HL-60/S4 treated with phorbol 12-myristate 13-acetate at 8.2 ng/mL for 4 days and 3 days (cell line): Measurements from ENCODE around the gene BCAN.

Experiments
- in situ Hi-C: fragments of 300-500 bp; cut with MboI; formaldehyde crosslinking; loops from 2 replicates; pipeline ENCODE4 v1.15.0; 2022; ENCODE audit warnings: low sequenced_read_pairs

Gene BCAN

DNA sequence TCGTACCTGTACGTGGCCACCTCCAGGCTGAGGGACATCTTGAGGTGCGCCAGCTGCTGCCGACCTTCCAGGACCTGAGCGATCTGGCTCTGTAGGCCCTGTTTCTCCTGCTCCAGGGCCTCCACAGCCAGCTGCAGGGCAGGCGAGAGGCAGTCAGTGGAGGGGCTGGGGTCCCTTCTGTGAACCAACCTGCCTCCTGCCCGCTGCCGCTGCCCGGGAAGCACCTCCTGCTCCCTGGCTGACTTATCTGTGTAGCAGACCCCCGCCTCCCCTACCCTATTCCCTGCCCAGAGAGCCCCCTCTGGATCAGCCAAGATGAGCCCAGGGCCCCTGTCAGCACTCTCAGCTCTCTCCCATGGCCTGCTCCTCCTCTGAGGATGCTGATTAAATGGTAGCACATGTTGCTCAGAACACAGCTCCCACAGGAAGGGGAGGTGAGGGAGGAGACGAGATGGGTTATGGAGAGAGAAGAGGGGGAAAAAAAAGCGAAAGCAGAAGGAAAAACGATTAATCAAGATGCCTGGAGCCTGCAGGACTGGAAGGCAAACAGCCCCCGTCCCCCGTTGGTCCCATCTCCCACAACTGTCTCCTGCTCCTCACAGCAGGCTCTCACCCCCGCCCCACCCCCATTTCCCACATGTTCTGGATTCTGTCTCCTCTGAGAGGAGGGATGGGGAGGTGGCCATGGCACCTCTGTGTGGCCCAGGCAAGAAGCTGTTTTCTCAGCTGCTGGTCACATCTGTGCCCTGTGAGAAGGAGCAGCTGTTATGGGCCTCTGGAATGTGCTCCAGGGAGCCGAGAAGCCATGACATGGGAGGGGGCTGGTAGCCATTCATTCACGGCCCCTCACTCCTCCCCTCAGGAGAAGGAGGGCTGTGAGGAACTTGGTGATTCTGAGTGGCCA is 33.5 kb downstream of the BCAN start:
- in situ Hi-C loops: no loop called here

DNA sequence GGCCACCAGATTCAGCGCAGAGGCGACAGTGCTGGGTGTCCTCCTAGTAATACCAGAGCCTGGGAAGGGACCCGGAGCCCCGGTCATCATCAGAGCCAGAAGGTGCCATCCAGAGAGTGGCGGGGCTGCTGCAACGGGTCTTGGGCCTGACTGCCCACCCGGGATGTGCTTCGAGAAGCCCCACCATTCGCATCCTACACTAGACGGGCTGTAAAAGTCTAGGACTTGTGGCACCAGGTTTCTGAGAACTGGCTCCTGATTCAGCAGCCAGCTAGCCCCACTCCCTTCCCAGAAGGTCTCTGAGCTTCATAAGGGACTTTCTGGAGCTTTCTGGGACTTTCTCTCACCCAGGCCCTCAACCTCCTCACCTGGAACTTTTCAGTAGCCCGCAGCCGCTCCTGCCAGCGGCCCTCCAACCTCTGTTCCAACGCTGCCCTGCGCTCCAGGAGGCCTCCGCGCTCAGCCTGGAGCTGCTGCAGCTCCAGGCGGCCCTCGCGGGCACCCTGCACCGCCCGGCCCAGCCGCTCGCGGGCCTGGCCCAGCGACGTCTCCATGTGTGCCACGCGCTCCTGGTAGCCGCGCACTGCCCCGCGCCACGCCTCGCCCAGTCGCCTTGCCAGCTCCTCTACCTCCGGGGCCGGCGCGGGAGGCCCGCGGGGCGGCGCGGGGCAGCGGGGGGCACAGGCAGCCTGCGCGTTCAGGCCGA is 34.4 kb downstream of the BCAN start:
- in situ Hi-C loops: no loop called here

- in situ Hi-C loops: no loop called here
Measured at GRCh38 chr1:156676820-156677615, 35.1 kb downstream of the BCAN start, which contains the start of gene NES. Gene NES (minus strand): TSS chr1:156677407. CDS start chr1:156677264, 143 bp downstream.

DNA sequence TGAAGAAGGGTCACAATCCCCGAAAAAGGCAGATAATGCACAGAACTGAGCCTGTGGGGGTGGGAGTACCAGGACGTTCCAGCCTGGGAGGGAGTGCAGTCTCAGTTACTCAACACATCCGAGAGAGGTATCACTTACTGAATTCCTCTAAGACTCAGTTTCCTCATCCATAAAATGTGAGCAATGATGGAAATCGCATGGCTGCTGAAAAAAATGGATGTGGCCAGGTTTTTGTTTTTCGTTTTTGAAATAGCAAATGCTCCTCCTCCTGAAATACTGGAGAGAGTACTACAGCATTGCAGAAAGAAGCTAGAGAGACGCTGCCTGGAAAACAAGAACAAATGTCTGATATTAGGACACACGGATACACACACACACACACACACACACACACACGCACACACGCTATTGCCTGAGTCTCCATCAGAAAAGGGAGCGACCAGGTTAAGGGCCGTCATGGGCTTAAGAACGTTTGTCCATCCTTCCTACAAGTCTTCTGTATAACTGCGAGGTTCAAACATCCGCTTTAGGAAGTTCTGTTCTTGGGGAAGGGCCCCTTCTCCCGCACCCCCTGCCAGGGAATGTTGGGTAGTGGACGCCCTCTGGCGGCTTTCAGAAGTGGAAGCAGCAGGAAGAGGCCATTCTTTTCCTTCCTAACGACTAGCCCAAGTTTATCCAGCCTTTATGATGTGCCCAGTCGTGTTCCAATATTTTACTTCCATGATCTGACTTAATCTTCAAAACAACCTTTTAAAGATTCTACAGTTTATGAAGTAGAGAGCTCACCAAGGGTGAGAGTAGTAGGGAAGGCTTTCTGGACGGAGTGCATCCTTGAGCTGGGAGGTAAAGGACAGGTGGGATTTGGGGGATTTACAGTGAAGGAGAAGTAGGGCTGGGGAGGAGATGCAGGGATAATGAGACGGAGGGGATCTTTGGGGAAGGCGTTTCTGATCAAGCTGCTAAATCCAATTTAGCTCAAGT is 36.0 kb downstream of the BCAN start:
- in situ Hi-C loops: no loop called here

- in situ Hi-C loops: no loop called here
Measured at GRCh38 chr1:156680056-156680455, 38.1 kb downstream of the BCAN start.

- in situ Hi-C loops: no loop called here
Measured at GRCh38 chr1:156681196-156681960, 39.5 kb downstream of the BCAN start.

DNA sequence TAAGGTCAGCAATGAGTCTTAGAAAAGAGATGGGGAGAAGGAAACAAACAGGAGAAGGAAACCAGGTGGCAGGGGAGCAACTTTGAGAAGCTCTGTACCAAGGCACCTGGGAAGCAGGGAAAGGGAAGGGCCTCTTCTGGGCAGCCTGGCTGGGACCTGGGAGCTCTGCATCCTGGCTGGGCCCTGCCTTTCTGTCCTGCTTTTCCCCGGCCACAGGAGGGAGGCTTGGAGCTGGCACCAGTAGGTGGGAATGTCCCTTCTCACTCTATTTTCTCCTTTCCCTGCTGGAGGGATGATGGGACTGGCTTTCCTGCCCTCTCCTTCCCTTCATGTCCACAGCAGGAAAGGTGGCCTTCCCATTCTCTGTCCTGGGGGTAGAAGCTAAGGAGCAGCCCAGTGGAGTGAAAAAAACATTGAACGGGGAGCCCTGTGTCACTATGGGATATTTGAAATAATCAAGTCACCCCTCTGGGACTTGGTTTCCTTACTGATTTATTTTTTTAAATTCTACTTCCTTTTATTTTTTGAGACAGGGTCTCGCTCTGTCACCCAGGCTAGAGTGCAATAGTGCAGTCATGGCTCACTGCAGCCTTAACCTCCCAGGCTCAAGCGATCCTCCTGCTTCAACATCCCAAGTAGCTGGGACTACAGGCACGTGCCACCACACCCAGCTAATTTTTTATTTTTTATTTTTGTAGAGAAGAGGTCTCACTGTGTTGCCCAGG is 40.4 kb downstream of the BCAN start:
- in situ Hi-C loops: no loop called here

- in situ Hi-C loops: no loop called here
Measured at GRCh38 chr1:156684227-156684782, 42.4 kb downstream of the BCAN start.

- in situ Hi-C loops: no loop called here
Measured at GRCh38 chr1:156689035-156689952, 47.4 kb downstream of the BCAN start.

DNA sequence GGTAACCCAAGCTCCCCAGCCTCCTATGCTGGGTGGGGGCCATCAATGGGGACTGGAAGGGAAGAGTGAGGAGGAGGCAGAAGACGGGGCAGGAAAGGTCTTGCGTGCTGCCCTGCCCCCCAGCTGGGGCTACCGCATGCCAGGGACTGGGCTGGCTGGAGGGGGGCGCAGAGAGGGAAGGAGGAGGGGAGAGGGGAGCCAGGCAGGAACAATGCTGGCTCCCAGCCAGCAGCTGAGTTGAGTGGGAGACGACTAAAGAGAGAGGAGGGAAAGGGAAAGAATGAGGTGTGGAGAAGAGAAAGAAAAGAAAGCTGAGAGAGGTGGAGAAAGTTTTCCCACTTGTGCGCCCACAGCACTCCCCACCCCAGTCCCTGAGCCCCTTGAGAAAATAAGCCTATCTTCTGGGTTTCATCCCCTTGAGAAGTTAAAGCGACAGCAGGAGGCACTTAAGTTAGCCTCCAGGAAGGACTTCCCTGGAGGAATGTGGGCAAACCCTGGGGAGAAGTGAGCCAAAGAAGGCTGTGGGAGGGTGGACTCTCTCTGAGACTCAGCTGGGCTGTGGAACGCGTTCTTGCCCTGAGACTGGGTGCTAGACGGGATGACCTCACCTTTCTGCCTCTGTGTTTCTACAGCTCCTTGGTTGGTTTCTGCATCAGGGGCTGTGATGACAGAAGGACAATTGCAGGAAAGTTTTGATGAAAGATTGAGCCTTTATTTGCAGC is 48.2 kb downstream of the BCAN start:
- in situ Hi-C loops: no loop called here

DNA sequence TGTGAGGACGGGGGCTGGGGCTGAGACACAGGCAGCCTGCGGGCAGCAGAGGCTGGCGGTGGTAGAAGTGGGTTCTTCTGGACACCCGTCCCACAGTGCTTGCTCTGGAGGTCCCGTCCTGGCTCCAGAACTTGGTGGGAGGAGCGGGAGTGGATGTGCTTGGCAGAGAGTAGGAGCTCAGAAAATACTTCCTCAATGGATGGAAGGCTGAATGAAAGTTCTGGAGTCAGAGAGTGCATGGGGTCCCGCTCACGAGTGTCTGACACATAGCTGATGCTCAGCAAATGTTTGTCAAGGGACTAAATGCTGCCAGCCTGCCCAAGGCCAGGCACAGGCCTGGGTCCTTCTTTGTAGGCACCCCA is 48.7 kb downstream of the BCAN start:
- in situ Hi-C loops: no loop called here

DNA sequence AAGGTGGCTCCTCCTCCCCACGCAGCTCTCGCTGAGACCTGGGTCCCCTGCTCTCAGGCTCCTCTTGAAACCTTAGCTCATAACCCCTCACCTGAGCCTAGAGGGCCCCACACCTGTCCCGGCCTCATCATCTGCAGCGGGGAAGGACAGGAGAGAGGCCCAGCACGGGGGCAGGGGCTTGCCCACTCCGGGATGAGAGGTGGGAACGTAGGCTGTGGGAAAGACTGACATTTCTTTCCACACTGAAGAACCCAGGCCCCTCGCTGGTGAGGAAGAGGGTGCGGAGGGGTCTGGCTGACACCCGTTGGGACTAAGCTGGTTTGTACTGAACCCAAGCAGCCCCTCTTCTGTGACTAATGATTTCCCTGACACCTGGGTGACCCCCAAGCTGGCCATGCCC is 49.3 kb downstream of the BCAN start:
- in situ Hi-C loops: no loop called here

- in situ Hi-C loops: no loop called here
Measured at GRCh38 chr1:156691665-156692440, 49.9 kb downstream of the BCAN start.

GRCh38 chr1:156692441-156692924 is 50.6 kb downstream of the BCAN start:
- in situ Hi-C loops: no loop called here

DNA sequence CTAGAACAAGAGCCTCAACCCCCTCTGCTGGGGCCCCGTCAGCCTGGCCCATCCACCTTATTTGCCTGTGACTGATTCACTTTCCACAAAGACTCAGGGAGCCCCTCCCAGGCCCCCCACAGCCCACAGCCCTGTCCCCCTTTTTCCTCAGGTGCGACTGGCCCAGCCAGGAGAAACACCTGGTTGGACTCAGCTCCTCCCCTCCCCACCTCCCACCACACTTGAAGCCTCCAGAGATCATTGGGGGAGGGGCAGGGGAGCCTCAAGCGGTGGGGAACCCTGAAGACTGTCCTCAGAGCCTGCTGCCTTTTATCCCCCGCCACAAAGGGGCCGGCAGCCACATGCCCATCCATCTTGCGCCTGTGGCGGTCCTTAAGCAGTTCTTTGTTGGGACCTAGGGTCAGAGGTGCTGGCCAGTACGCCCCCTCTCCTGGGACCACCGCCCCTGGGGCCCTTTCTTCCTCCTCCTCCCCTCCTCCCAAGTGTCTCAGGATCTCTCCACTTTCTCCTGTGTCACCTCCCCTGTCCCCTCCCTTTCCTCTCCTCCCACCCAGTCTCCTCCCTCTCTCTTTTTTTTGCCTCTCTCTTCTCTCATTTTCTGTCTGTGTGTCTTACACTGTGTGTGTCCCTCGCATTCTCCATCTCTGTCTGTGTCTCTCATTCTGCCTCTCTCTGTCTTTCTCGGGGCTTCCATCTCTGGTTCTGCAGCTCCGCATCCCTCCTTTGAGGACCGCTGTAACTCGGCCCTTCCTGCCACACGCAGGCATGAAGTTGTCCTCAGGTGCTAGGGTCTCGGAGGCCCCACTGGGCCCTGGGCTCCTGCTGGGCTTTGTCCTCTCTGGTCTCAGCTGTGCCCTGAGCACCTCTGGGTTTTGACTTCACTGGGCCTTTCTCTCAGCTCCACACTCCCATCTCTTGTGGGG is 51.3 kb downstream of the BCAN start:
- in situ Hi-C loops: no loop called here
